B cell (primary cell): ENCODE results near the gene FAM219A.
A peak's percentile ranks its signal among the peaks of the same experiment; 100 is the strongest.

Experiments
- CTCF ChIP-seq: fragments of 200-600 bp; IDR thresholded peaks from one replicate; pipeline ENCODE4 v1.8.0; 2022; ENCODE audit warnings: antibody characterized with exemption, mild to moderate bottlenecking
- EZH2 ChIP-seq: IDR thresholded peaks from 2 replicates; pipeline ENCODE4 v1.6.1; 2012; ENCODE audit warnings: borderline replicate concordance, low read depth, mild to moderate bottlenecking, moderate library complexity, low read length; ENCODE audit not compliant: insufficient read depth, poor library complexity, severe bottlenecking

DNA sequence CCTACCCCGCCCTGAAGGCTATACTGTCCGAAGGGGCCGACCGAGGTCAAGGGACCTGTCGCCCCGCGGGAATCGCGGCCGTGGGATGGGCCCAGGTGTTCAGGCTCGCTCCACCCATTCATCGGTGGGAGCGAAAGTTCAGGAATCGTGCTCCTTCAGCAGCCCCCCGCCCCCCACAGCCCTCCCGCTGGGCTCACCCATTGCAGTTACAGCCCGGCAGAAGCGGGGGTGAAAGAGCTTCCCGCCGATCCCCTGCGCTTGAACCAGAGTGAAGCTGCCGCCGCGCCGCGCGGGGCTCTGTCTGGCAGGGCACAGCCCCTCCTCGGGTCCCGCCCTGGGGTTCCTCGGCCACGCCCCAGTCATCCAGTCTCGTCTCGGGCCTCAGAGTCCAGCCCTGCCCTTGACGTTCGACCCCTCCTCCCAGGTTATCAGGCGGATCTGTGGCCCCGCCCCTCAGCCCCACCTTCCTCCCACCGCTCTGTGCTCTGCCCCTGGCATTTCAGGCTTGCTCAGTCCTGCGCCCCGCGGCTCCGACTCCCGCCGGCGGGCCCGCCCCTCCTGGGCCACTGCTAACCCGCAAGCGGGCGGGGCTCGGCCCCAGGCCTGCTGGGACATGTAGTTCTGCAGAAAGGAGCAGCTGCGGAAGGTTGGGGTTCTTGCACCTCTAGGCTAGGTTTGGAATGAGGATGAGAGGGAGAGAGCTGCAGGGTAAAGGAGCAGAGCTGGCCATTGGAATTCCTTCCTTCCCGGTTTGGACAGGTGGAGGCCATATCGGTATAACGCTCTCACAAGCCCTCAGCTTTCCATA is 81.6 kb downstream of the FAM219A start, which contains the start of gene MYORG:
- peak; percentile 29 for TF ChIP-seq CTCF
- no peak for TF ChIP-seq EZH2
